MM.1S (cell line): ENCODE measurements around the gene CABLES2.

Source experiments
- DNase-seq: peaks from one replicate; pipeline ENCODE4 v3.0.0-alpha.2; 2015
- H2AFZ ChIP-seq: fragments of 300-600 bp; sonication (generic); 2 replicates; pipeline ENCODE4 v1.6.0; 2016; ENCODE audit warnings: antibody characterized with exemption, low read length
- H3F3A ChIP-seq: fragments of 300-600 bp; sonication (generic); 2 replicates; pipeline ENCODE4 v1.6.1; 2016; ENCODE audit warnings: mild to moderate bottlenecking, antibody characterized with exemption, low read length, moderate library complexity, mixed read lengths; ENCODE audit not compliant: insufficient read depth
- H3K27ac ChIP-seq: fragments of 300-600 bp; sonication (generic); 2 replicates; pipeline ENCODE4 v1.5.1; 2016; ENCODE audit warnings: mild to moderate bottlenecking, low read length
- H3K27me3 ChIP-seq: fragments of 300-600 bp; sonication (generic); replicated peaks from 2 replicates; pipeline ENCODE4 v1.6.0; 2016; ENCODE audit warnings: low read length; ENCODE audit not compliant: insufficient read depth
- H3K36me3 ChIP-seq: fragments of 300-600 bp; sonication (generic); replicated peaks from 2 replicates; pipeline ENCODE4 v1.6.1; 2016; ENCODE audit warnings: mild to moderate bottlenecking, low read length, mixed read lengths; ENCODE audit not compliant: insufficient read depth
- H3K4me1 ChIP-seq: fragments of 300-600 bp; sonication (generic); 2 replicates; pipeline ENCODE4 v1.6.1; 2016; ENCODE audit warnings: low read length, mixed read lengths
- H3K4me2 ChIP-seq: fragments of 300-600 bp; sonication (generic); 2 replicates; pipeline ENCODE4 v1.6.0; 2016; ENCODE audit warnings: low read depth, low read length
- H3K4me3 ChIP-seq: fragments of 300-600 bp; sonication (generic); 2 replicates; pipeline ENCODE4 v1.5.1; 2016; ENCODE audit warnings: low read length, mixed read lengths
- H3K79me2 ChIP-seq: fragments of 300-600 bp; sonication (generic); 2 replicates; pipeline ENCODE4 v1.6.1; 2016; ENCODE audit warnings: mixed run types, low read length, mixed read lengths
- H3K9ac ChIP-seq: fragments of 300-600 bp; sonication (generic); 2 replicates; pipeline ENCODE4 v1.6.1; 2016; ENCODE audit warnings: low read length, mixed read lengths
- H3K9me2 ChIP-seq: fragments of 300-600 bp; sonication (generic); replicated peaks from 2 replicates; pipeline ENCODE4 v1.6.1; 2016; ENCODE audit warnings: mild to moderate bottlenecking, low read length, mixed read lengths; ENCODE audit not compliant: insufficient read depth
- H3K9me3 ChIP-seq: fragments of 300-600 bp; sonication (generic); replicated peaks from 2 replicates; pipeline ENCODE4 v1.6.1; 2016; ENCODE audit warnings: mild to moderate bottlenecking, low read length, mixed read lengths; ENCODE audit not compliant: insufficient read depth
- H4K20me1 ChIP-seq: fragments of 300-600 bp; sonication (generic); 2 replicates; pipeline ENCODE4 v1.6.1; 2016; ENCODE audit warnings: mild to moderate bottlenecking, low read length, moderate library complexity, mixed read lengths; ENCODE audit not compliant: insufficient read depth
- CTCF ChIP-seq: fragments of 300-600 bp; sonication (generic); IDR thresholded peaks from 2 replicates; pipeline ENCODE4 v1.5.1; 2016; ENCODE audit warnings: antibody characterized with exemption, low read length, mixed read lengths
- EZH2 ChIP-seq: fragments of 300-600 bp; sonication (generic); optimal IDR thresholded peaks from 2 replicates; pipeline ENCODE3; 2017; ENCODE audit warnings: low read depth, mild to moderate bottlenecking, antibody characterized with exemption, low read length, mixed read lengths
- EZH2phosphoT487 ChIP-seq: fragments of 300-600 bp; sonication (generic); IDR thresholded peaks from 2 replicates; pipeline ENCODE4 v1.6.1; 2018; ENCODE audit warnings: antibody characterized with exemption, low read length

The CABLES2 gene

GRCh38 chr20:62425281-62426058 is 18.4 kb upstream of the CABLES2 start:
- Histone ChIP-seq H3K9ac (no peak overlapping the region), H3K4me2 (no peak overlapping the region), H3F3A (no peaks in the 10 kb centered on the region), H3K9me2 (no peaks in the 10 kb centered on the region), H3K4me3 (no peak overlapping the region), H3K27me3 (peaks cover 95% of the 10 kb centered on the region), H2AFZ (no peak overlapping the region), H3K27ac (no peak overlapping the region), H3K4me1 (no peaks in the 10 kb centered on the region), H3K79me2 (no peaks in the 10 kb centered on the region), H3K36me3 (no peaks in the 10 kb centered on the region), H3K9me3 (no peaks in the 10 kb centered on the region), H4K20me1 (no peaks in the 10 kb centered on the region)
- no peak for TF ChIP-seq EZH2
- no peak for DNase-seq

- Histone ChIP-seq H3K36me3 (no peaks in the 10 kb centered on the region), H3K4me2 (no peak overlapping the region)
Observed at GRCh38 chr20:62424249-62425107, 17.4 kb upstream of the CABLES2 start.

GRCh38 chr20:62423326-62423706 is 16.2 kb upstream of the CABLES2 start:
- no peaks in the 10 kb centered on the region for H3K9me2 ChIP-seq
- no peaks in the 10 kb centered on the region for H3K4me1 ChIP-seq
- H3K9me3 ChIP-seq, result no peaks in the 10 kb centered on the region
- peaks cover 95% of the 10 kb centered on the region for H3K27me3 ChIP-seq
- H3K4me2 ChIP-seq, result no peak overlapping the region
- no peaks in the 10 kb centered on the region for H3F3A ChIP-seq
- H3K9ac ChIP-seq, result no peak overlapping the region
- no peak for TF ChIP-seq CTCF
- TF ChIP-seq EZH2phosphoT487, result no peak
- TF ChIP-seq EZH2, result no peak
- no peak overlapping the region for H2AFZ ChIP-seq
- no peak for DNase-seq
- H4K20me1 ChIP-seq, result no peaks in the 10 kb centered on the region
- H3K79me2 ChIP-seq, result no peaks in the 10 kb centered on the region
- no peaks in the 10 kb centered on the region for H3K36me3 ChIP-seq
- no peak overlapping the region for H3K4me3 ChIP-seq
- no peak overlapping the region for H3K27ac ChIP-seq

More at GRCh38 chr20:62424249-62425107, 17.4 kb upstream of the CABLES2 start:
- H3K27me3 ChIP-seq, result peaks cover 95% of the 10 kb centered on the region
- no peaks in the 10 kb centered on the region for H3F3A ChIP-seq
- H3K9me3 ChIP-seq, result no peaks in the 10 kb centered on the region
- no peaks in the 10 kb centered on the region for H3K9me2 ChIP-seq
- H4K20me1 ChIP-seq, result no peaks in the 10 kb centered on the region
- no peaks in the 10 kb centered on the region for H3K79me2 ChIP-seq
- TF ChIP-seq EZH2, result no peak
- no peak for TF ChIP-seq EZH2phosphoT487
- TF ChIP-seq CTCF, result no peak
- no peak overlapping the region for H3K9ac ChIP-seq
- no peak overlapping the region for H3K27ac ChIP-seq
- DNase-seq, result no peak
- H2AFZ ChIP-seq, result no peak overlapping the region
- H3K4me3 ChIP-seq, result no peak overlapping the region
- no peaks in the 10 kb centered on the region for H3K4me1 ChIP-seq
